HEK293 (cell line): Measurements from ENCODE around the gene CTSA.

Experiments
- MYNN ChIP-seq: fragments of 450-650 bp; formaldehyde crosslinking; IDR thresholded peaks from 2 replicates; pipeline ENCODE4 v1.5.1; 2016; ENCODE audit warnings: missing biosample characterization, missing genetic modification characterization, borderline replicate concordance
- ZBTB1 ChIP-seq: fragments of 450-650 bp; formaldehyde crosslinking; IDR thresholded peaks from 2 replicates; pipeline ENCODE4 v1.5.1; 2016; ENCODE audit warnings: missing biosample characterization, missing genetic modification characterization
- ZNF530 ChIP-seq: fragments of 450-650 bp; formaldehyde crosslinking; IDR thresholded peaks from 2 replicates; pipeline ENCODE4 v1.5.1; 2016; ENCODE audit warnings: low read depth, missing biosample characterization, missing genetic modification characterization
- TF ChIP-seq, protein P1 (sequence below): fragments of 450-650 bp; formaldehyde crosslinking; IDR thresholded peaks from 2 replicates; pipeline ENCODE4 v1.5.1; 2016; ENCODE audit warnings: missing biosample characterization, missing genetic modification characterization

DNA sequence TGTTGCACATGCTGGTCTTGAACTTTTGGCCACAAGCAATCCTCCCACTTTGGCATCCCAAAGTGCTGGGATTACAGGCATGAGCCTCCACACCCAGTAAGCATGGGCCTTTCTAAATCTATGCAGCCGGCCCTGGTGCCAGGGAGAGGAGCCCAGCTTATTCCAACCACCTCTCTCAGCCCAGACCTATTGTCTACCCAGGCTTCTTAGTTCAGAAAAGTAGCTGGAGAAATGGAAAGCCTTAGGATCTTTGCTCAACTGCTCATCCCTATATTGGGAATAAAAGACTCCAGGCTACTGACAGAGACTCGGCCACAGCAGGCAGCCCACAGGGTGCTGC lies 35.6 kb downstream of the CTSA start:
- TF ChIP-seq ZNF530 (tag by site-specific recombination) (no peak), MYNN (no peak), ZBTB1 (tag by site-specific recombination) (no peak)
- TF ChIP-seq, protein P1, sequence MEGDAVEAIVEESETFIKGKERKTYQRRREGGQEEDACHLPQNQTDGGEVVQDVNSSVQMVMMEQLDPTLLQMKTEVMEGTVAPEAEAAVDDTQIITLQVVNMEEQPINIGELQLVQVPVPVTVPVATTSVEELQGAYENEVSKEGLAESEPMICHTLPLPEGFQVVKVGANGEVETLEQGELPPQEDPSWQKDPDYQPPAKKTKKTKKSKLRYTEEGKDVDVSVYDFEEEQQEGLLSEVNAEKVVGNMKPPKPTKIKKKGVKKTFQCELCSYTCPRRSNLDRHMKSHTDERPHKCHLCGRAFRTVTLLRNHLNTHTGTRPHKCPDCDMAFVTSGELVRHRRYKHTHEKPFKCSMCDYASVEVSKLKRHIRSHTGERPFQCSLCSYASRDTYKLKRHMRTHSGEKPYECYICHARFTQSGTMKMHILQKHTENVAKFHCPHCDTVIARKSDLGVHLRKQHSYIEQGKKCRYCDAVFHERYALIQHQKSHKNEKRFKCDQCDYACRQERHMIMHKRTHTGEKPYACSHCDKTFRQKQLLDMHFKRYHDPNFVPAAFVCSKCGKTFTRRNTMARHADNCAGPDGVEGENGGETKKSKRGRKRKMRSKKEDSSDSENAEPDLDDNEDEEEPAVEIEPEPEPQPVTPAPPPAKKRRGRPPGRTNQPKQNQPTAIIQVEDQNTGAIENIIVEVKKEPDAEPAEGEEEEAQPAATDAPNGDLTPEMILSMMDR (tag by site-specific recombination), result no peak
